GM23338 (cell line): ENCODE measurements around the gene CTNS. TPM values are rescaled to one million over a fixed set of nuclear protein-coding genes. Genes with fewer than 3 reads are reported as not detected.

ENCODE experiments used
- ATAC-seq: fragments of 200-7000 bp; cut with Tn5 transposase; 3 replicates; pipeline ENCODE4 v1.9.1; 2020
- DNase-seq: peaks from one replicate; pipeline ENCODE4 v3.0.0-alpha.2; 2015; ENCODE audit warnings: low spot score
- H2AFZ ChIP-seq: fragments of 200-600 bp; sonication (generic); 2 replicates; pipeline ENCODE4 v1.8.0; 2016; ENCODE audit warnings: antibody characterized with exemption, mild to moderate bottlenecking, moderate library complexity
- H3F3A ChIP-seq: fragments of 200-600 bp; sonication (generic); replicated peaks from 2 replicates; pipeline ENCODE4 v1.8.0; 2017; ENCODE audit warnings: antibody characterized with exemption, mixed run types, low read depth
- H3K27ac ChIP-seq: fragments of 200-600 bp; sonication (generic); 2 replicates; pipeline ENCODE4 v1.6.1; 2016; ENCODE audit warnings: low read depth
- H3K27me3 ChIP-seq: fragments of 200-600 bp; sonication (generic); 2 replicates; pipeline ENCODE4 v1.8.0; 2016; ENCODE audit warnings: mild to moderate bottlenecking, mixed run types, moderate library complexity; ENCODE audit not compliant: insufficient read depth
- H3K36me3 ChIP-seq: fragments of 200-600 bp; sonication (generic); 2 replicates; pipeline ENCODE4 v1.8.0; 2016; ENCODE audit warnings: mild to moderate bottlenecking; ENCODE audit not compliant: insufficient read depth
- H3K4me1 ChIP-seq: fragments of 200-600 bp; sonication (generic); 2 replicates; pipeline ENCODE4 v1.8.0; 2016; ENCODE audit warnings: mild to moderate bottlenecking, moderate library complexity; ENCODE audit not compliant: insufficient read depth
- H3K4me2 ChIP-seq: fragments of 200-600 bp; sonication (generic); 2 replicates; pipeline ENCODE4 v1.7.1; 2017; ENCODE audit warnings: mixed run types
- H3K4me3 ChIP-seq: fragments of 200-600 bp; sonication (generic); 2 replicates; pipeline ENCODE4 v1.6.1; 2016; ENCODE audit warnings: mixed run types
- H3K79me2 ChIP-seq: fragments of 200-600 bp; sonication (generic); replicated peaks from 2 replicates; pipeline ENCODE4 v1.8.0; 2017; ENCODE audit warnings: mild to moderate bottlenecking; ENCODE audit not compliant: insufficient read depth
- H3K9me2 ChIP-seq: fragments of 200-600 bp; sonication (generic); 2 replicates; pipeline ENCODE4 v1.8.0; 2017; ENCODE audit not compliant: insufficient read depth
- H4K20me1 ChIP-seq: fragments of 200-600 bp; sonication (generic); replicated peaks from 2 replicates; pipeline ENCODE4 v1.8.0; 2017; ENCODE audit warnings: mild to moderate bottlenecking; ENCODE audit not compliant: insufficient read depth
- H3K27ac Mint-ChIP-seq: 2 replicates; pipeline ENCODE4 v1.8.0; 2020; ENCODE audit warnings: inconsistent platforms, mild to moderate bottlenecking, moderate library complexity, mixed read lengths
- H3K27me3 Mint-ChIP-seq: 3 replicates; pipeline ENCODE4 v1.8.0; 2022; ENCODE audit warnings: low read depth, mild to moderate bottlenecking, moderate library complexity, mixed read lengths, inconsistent platforms; ENCODE audit not compliant: insufficient read depth, poor library complexity
- H3K36me3 Mint-ChIP-seq: 3 replicates; pipeline ENCODE4 v1.8.0; 2021; ENCODE audit warnings: low read depth, mild to moderate bottlenecking, inconsistent platforms, moderate library complexity, mixed read lengths
- H3K4me1 Mint-ChIP-seq: 3 replicates; pipeline ENCODE4 v1.8.0; 2020; ENCODE audit warnings: mild to moderate bottlenecking, inconsistent platforms, mixed read lengths
- H3K4me3 Mint-ChIP-seq: 3 replicates; pipeline ENCODE4 v1.8.0; 2021; ENCODE audit warnings: moderate library complexity, mild to moderate bottlenecking, inconsistent platforms, mixed read lengths
- H3K9me3 Mint-ChIP-seq: 3 replicates; pipeline ENCODE4 v1.8.0; 2020; ENCODE audit warnings: moderate library complexity, mild to moderate bottlenecking, inconsistent platforms, mixed read lengths
- CREB1 ChIP-seq: fragments of 250-450 bp; sonication (Bioruptor Pico); IDR thresholded peaks from 2 replicates; pipeline ENCODE4 v1.5.0; 2020; ENCODE audit warnings: low read depth, mild to moderate bottlenecking, moderate library complexity
- EZH2phosphoT487 ChIP-seq: fragments of 200-600 bp; sonication (generic); IDR thresholded peaks from one replicate; pipeline ENCODE4 v1.8.1; 2018; ENCODE audit warnings: antibody characterized with exemption; ENCODE audit not compliant: unreplicated experiment
- JUNB ChIP-seq: IDR thresholded peaks from one replicate; pipeline ENCODE4 v1.6.1; 2016; ENCODE audit warnings: antibody characterized with exemption; ENCODE audit not compliant: unreplicated experiment
- NANOG ChIP-seq: IDR thresholded peaks from 2 replicates; pipeline ENCODE4 v1.6.1; 2016; ENCODE audit warnings: antibody characterized with exemption, borderline replicate concordance
- POLR2AphosphoS5 ChIP-seq: IDR thresholded peaks from 2 replicates; pipeline ENCODE4 v1.6.1; 2016; ENCODE audit warnings: antibody characterized with exemption, low read depth
- STAT1 ChIP-seq: IDR thresholded peaks from one replicate; pipeline ENCODE4 v1.6.1; 2016; ENCODE audit warnings: antibody characterized with exemption; ENCODE audit not compliant: unreplicated experiment
- ZNF114 ChIP-seq: fragments of 250-450 bp; sonication (Bioruptor Pico); IDR thresholded peaks from 2 replicates; pipeline ENCODE4 v1.5.0; 2020; ENCODE audit warnings: mild to moderate bottlenecking, moderate library complexity
- ZNF331 ChIP-seq: fragments of 250-450 bp; sonication (Bioruptor Pico); IDR thresholded peaks from 2 replicates; pipeline ENCODE4 v1.5.0; 2020; ENCODE audit warnings: low read depth, mild to moderate bottlenecking, moderate library complexity
- polyA plus RNA-seq: library from polyadenylated mRNA; unstranded; fragments of >200 nt; fragmentation: Nextera tagmentation; extraction: Ambion mirVana; gene quantifications from 2 replicates; pipeline ENCODE4 v1.2.1, GENCODE V29; 2016
- total RNA-seq: library from RNA; depleted of rRNA; stranded (reverse); fragments of >200 nt; shearing (Covaris generic); gene quantifications from 2 replicates; pipeline ENCODE4 v1.2.3, GENCODE V29; 2014
- TF ChIP-seq, protein P1 (sequence below), 2 experiments: fragments of 200-600 bp in 1 of 2; sonication (generic) in 1 of 2; conservative IDR thresholded peaks; 2 replicates each; pipeline versions ENCODE4 v1.5.1 to v1.6.1; 2016 to 2017; ENCODE audit warnings: antibody characterized with exemption in 2 of 2, low read depth in 2 of 2, mild to moderate bottlenecking in 2 of 2, moderate library complexity in 1 of 2
- TF ChIP-seq, protein P2 (sequence below): IDR thresholded peaks from 2 replicates; pipeline ENCODE4 v1.6.1; 2016; ENCODE audit warnings: antibody characterized with exemption
- TF ChIP-seq, protein P3 (sequence below): fragments of 250-450 bp; sonication (Bioruptor Pico); IDR thresholded peaks from 2 replicates; pipeline ENCODE4 v1.5.0; 2020; ENCODE audit warnings: mild to moderate bottlenecking, moderate library complexity

CTNS gene
- total and polyA plus RNA-seq, 2 experiments from 2014 or later, result 5.9 to 21.8 TPM

DNA sequence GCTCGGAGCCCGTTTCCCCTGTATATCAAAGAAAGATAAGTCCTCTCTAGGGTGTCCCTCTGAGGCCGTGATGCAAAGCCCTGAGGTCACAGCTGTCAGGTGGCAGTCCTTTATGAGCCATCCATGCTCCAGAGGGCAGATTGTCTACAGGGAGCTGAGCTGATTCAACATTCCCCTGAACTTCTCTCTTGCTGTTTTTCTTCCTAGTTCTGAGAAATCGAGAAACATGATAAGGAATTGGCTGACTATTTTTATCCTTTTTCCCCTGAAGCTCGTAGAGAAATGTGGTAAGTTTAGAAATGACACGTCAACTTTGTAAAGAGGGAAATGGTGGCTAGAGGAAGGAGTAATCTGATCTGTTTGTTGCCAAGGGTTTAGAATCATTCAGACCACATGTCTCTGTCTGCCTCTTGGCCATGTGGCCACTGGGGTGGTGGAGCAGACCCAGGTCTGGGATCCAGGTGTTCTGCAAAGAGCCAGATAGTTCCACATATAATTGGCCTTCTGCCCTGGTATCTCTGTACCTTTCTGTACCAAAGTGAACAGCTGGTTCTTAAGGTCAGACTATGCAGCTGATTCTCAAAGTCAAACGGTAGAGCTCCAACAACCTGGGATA lies 3.5 kb downstream of the CTNS start (continued):
- TF ChIP-seq STAT1, result no peak
- TF ChIP-seq ZNF331 (CRISPR knock-in tag), result no peak
- no peak for TF ChIP-seq EZH2phosphoT487
- TF ChIP-seq, protein P1, sequence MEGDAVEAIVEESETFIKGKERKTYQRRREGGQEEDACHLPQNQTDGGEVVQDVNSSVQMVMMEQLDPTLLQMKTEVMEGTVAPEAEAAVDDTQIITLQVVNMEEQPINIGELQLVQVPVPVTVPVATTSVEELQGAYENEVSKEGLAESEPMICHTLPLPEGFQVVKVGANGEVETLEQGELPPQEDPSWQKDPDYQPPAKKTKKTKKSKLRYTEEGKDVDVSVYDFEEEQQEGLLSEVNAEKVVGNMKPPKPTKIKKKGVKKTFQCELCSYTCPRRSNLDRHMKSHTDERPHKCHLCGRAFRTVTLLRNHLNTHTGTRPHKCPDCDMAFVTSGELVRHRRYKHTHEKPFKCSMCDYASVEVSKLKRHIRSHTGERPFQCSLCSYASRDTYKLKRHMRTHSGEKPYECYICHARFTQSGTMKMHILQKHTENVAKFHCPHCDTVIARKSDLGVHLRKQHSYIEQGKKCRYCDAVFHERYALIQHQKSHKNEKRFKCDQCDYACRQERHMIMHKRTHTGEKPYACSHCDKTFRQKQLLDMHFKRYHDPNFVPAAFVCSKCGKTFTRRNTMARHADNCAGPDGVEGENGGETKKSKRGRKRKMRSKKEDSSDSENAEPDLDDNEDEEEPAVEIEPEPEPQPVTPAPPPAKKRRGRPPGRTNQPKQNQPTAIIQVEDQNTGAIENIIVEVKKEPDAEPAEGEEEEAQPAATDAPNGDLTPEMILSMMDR (conservative IDR thresholded peaks at IDR 0.05; ENCODE audit: low read depth in 2 of 2), result no peak
- TF ChIP-seq NANOG, result no peak

DNA sequence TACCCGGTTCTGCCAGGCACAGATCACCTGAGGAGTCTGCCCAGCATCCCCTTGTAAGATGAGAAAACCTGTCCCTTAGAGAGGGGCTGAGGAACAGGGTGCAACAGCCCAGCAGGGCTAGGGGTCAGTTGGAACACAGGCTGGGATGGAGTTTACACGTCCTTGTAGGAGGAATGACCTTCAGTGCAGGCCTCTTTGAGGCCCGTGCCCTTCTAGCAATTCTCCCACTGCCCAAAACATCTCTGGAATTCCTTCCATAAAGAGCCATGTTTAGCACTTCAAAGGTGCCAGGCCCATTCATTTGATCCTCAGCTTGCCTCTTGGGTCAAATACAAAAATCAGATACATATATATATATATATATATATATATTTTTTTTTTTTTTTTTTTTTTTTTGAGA lies 4.5 kb downstream of the CTNS start:
- Histone ChIP-seq H3K4me2 (peak overlapping the region; percentile 49; the same call in 1 of the 2 replicates), H3K9me2 (no peaks in the 10 kb centered on the region), H3K4me1 (peaks cover 7% of the 10 kb centered on the region; the same call in 1 of the 2 replicates), H3K4me3 (no peak overlapping the region), H2AFZ (no peak overlapping the region), H3K36me3 (no peaks in the 10 kb centered on the region), H3F3A (no peaks in the 10 kb centered on the region), H3K27me3 (no peaks in the 10 kb centered on the region), H3K79me2 (peaks cover 13% of the 10 kb centered on the region), H4K20me1 (no peaks in the 10 kb centered on the region; the same call in 1 of the 2 replicates), H3K27ac (0 out of 2 replicates have a peak overlapping the region, but pooled peaks have one; percentile 15)
- DNase-seq (peak; percentile 64), ATAC-seq (no peak)
- H3K36me3 Mint-ChIP-seq, result peaks cover 6% of the 10 kb centered on the region; the same call in 1 of the 3 replicates
- peaks cover 8% of the 10 kb centered on the region for H3K27me3 Mint-ChIP-seq
- H3K4me1 Mint-ChIP-seq, result peaks cover 14% of the 10 kb centered on the region
- H3K27ac Mint-ChIP-seq, result peak overlapping the region; percentile 40; the same call in 1 of the 2 replicates
- no peak overlapping the region for H3K4me3 Mint-ChIP-seq
- H3K9me3 Mint-ChIP-seq, result no peaks in the 10 kb centered on the region
- TF ChIP-seq NANOG (no peak), STAT1 (no peak), CREB1 (CRISPR knock-in tag) (no peak), ZNF331 (CRISPR knock-in tag) (no peak), JUNB (no peak), ZNF114 (CRISPR knock-in tag) (no peak), EZH2phosphoT487 (no peak), POLR2AphosphoS5 (no peak)
- TF ChIP-seq, protein P1 (conservative IDR thresholded peaks at IDR 0.05; ENCODE audit: low read depth in 2 of 2), result no peak
- TF ChIP-seq, protein P2, sequence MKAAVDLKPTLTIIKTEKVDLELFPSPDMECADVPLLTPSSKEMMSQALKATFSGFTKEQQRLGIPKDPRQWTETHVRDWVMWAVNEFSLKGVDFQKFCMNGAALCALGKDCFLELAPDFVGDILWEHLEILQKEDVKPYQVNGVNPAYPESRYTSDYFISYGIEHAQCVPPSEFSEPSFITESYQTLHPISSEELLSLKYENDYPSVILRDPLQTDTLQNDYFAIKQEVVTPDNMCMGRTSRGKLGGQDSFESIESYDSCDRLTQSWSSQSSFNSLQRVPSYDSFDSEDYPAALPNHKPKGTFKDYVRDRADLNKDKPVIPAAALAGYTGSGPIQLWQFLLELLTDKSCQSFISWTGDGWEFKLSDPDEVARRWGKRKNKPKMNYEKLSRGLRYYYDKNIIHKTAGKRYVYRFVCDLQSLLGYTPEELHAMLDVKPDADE, result no peak
- TF ChIP-seq, protein P3, sequence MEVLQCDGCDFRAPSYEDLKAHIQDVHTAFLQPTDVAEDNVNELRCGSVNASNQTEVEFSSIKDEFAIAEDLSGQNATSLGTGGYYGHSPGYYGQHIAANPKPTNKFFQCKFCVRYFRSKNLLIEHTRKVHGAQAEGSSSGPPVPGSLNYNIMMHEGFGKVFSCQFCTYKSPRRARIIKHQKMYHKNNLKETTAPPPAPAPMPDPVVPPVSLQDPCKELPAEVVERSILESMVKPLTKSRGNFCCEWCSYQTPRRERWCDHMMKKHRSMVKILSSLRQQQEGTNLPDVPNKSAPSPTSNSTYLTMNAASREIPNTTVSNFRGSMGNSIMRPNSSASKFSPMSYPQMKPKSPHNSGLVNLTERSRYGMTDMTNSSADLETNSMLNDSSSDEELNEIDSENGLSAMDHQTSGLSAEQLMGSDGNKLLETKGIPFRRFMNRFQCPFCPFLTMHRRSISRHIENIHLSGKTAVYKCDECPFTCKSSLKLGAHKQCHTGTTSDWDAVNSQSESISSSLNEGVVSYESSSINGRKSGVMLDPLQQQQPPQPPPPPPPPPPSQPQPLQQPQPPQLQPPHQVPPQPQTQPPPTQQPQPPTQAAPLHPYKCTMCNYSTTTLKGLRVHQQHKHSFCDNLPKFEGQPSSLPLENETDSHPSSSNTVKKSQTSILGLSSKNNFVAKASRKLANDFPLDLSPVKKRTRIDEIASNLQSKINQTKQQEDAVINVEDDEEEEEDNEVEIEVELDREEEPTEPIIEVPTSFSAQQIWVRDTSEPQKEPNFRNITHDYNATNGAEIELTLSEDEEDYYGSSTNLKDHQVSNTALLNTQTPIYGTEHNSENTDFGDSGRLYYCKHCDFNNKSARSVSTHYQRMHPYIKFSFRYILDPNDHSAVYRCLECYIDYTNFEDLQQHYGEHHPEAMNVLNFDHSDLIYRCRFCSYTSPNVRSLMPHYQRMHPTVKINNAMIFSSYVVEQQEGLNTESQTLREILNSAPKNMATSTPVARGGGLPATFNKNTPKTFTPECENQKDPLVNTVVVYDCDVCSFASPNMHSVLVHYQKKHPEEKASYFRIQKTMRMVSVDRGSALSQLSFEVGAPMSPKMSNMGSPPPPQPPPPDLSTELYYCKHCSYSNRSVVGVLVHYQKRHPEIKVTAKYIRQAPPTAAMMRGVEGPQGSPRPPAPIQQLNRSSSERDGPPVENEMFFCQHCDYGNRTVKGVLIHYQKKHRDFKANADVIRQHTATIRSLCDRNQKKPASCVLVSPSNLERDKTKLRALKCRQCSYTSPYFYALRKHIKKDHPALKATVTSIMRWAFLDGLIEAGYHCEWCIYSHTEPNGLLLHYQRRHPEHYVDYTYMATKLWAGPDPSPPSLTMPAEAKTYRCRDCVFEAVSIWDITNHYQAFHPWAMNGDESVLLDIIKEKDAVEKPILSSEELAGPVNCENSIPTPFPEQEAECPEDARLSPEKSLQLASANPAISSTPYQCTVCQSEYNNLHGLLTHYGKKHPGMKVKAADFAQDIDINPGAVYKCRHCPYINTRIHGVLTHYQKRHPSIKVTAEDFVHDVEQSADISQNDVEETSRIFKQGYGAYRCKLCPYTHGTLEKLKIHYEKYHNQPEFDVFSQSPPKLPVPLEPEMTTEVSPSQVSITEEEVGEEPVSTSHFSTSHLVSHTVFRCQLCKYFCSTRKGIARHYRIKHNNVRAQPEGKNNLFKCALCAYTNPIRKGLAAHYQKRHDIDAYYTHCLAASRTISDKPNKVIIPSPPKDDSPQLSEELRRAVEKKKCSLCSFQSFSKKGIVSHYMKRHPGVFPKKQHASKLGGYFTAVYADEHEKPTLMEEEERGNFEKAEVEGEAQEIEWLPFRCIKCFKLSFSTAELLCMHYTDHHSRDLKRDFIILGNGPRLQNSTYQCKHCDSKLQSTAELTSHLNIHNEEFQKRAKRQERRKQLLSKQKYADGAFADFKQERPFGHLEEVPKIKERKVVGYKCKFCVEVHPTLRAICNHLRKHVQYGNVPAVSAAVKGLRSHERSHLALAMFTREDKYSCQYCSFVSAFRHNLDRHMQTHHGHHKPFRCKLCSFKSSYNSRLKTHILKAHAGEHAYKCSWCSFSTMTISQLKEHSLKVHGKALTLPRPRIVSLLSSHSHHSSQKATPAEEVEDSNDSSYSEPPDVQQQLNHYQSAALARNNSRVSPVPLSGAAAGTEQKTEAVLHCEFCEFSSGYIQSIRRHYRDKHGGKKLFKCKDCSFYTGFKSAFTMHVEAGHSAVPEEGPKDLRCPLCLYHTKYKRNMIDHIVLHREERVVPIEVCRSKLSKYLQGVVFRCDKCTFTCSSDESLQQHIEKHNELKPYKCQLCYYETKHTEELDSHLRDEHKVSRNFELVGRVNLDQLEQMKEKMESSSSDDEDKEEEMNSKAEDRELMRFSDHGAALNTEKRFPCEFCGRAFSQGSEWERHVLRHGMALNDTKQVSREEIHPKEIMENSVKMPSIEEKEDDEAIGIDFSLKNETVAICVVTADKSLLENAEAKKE (CRISPR knock-in tag), result no peak
